Type B pancreatic cell (in vitro differentiated cells): ENCODE measurements around the gene C1QTNF9. TPM values are rescaled to one million over a fixed set of nuclear protein-coding genes. Genes with fewer than 3 reads are reported as not detected.

Experiments
- DNase-seq: peaks from one replicate; pipeline ENCODE4 v3.0.0; 2021; ENCODE audit warnings: mixed read lengths; ENCODE audit not compliant: unreplicated experiment; ENCODE audit errors: extremely low spot score
- H3K27ac Mint-ChIP-seq: 2 replicates; pipeline ENCODE4 v1.8.0; 2021; ENCODE audit warnings: mild to moderate bottlenecking, mixed read lengths
- H3K27me3 Mint-ChIP-seq: 2 replicates; pipeline ENCODE4 v1.8.0; 2021; ENCODE audit warnings: mixed read lengths
- H3K36me3 Mint-ChIP-seq: 2 replicates; pipeline ENCODE4 v1.8.0; 2021; ENCODE audit warnings: mixed read lengths
- H3K4me1 Mint-ChIP-seq: one replicate; pipeline ENCODE4 v1.8.0; 2021; ENCODE audit warnings: mixed read lengths; ENCODE audit not compliant: unreplicated experiment
- H3K4me3 Mint-ChIP-seq: 2 replicates; pipeline ENCODE4 v1.8.0; 2021; ENCODE audit warnings: mild to moderate bottlenecking, mixed read lengths
- H3K9me3 Mint-ChIP-seq: 2 replicates; pipeline ENCODE4 v1.8.0; 2021; ENCODE audit warnings: mixed read lengths
- total RNA-seq: library from RNA; stranded (reverse); gene quantifications from 2 replicates; pipeline ENCODE4 v1.2.1, GENCODE V29; 2021; ENCODE audit warnings: low replicate concordance
- TF ChIP-seq, protein P1 (sequence below): fragments of 200-600 bp; sonication (generic); conservative IDR thresholded peaks from 2 replicates; pipeline ENCODE4 v1.5.0; 2021; ENCODE audit warnings: antibody characterized with exemption, mild to moderate bottlenecking

The C1QTNF9 gene
- total RNA-seq, 1 donor from 2014 or later = not detected

DNA sequence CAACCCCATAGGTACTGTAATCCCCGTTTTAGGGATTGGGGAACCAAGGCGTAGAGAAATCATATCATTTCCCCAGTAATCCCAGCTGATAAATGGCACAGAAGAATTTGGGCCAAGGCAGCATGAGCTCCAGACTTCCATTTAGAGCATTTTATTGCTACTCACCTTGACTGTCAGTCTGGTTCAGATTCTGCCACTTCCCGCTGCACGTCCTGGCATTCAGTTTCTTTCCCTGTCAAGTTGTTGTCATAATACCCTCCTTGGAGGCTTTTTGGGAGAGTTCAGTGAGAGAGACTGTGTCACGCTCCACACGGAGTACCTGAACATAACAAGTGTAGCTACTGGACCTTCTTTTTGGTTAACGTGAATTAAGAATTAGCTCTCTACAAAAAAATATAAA, 7.5 kb upstream of the C1QTNF9 start:
- H3K27ac Mint-ChIP-seq = no peak overlapping the region

DNA sequence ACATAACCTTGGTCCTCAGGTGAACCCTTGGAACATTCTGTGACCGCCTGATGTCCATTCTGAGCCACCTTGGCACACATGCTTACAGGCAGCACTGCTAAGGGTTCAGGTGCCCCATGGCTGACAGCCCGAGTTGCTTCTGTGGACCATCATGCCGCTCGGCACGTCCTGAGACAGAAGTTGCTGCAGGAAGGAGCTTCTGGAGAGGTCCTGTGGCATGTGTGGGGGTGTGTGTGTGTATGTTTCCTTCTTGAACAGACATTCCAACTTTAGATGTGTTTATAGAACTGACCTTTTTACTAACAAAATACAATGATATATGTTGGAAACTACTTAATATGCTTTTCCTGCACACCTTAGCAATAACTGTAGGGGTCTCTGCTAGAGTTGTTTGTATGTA, 4.8 kb upstream of the C1QTNF9 start:
- TF ChIP-seq, protein P1, sequence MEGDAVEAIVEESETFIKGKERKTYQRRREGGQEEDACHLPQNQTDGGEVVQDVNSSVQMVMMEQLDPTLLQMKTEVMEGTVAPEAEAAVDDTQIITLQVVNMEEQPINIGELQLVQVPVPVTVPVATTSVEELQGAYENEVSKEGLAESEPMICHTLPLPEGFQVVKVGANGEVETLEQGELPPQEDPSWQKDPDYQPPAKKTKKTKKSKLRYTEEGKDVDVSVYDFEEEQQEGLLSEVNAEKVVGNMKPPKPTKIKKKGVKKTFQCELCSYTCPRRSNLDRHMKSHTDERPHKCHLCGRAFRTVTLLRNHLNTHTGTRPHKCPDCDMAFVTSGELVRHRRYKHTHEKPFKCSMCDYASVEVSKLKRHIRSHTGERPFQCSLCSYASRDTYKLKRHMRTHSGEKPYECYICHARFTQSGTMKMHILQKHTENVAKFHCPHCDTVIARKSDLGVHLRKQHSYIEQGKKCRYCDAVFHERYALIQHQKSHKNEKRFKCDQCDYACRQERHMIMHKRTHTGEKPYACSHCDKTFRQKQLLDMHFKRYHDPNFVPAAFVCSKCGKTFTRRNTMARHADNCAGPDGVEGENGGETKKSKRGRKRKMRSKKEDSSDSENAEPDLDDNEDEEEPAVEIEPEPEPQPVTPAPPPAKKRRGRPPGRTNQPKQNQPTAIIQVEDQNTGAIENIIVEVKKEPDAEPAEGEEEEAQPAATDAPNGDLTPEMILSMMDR = no peak
- Mint-ChIP-seq H3K27ac (no peak overlapping the region), H3K4me1 (peaks cover 9% of the 10 kb centered on the region), H3K27me3 (no peaks in the 10 kb centered on the region), H3K4me3 (no peak overlapping the region), H3K36me3 (peaks cover 18% of the 10 kb centered on the region), H3K9me3 (no peaks in the 10 kb centered on the region)
- DNase-seq = no peak

More for the DNA sequence above, 7.5 kb upstream of the C1QTNF9 start:
- DNase-seq = no peak
- Mint-ChIP-seq H3K4me1 (peaks cover 5% of the 10 kb centered on the region), H3K36me3 (peaks cover 22% of the 10 kb centered on the region), H3K27me3 (no peaks in the 10 kb centered on the region), H3K9me3 (no peaks in the 10 kb centered on the region), H3K4me3 (no peak overlapping the region)
- TF ChIP-seq, protein P1 = no peak

DNA sequence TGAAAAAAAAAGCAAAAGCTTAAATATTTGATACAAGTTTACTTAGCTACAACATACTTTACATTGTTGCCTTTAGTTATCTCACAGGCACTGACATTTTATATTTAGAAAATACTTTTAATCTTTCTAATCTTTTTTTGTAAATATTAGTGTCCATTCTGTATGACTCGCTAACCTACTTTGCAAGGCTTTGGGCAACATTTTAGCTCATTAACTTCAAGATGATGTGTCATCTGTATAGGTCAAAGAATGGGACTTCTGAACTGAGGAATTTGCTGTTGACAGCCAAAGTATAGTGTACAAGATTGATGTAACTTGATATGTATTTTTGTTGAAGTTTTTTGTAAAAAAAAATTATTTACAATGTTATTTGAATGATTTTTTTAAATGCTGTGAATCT, 2.7 kb upstream of the C1QTNF9 start:
- TF ChIP-seq, protein P1 = no peak
- Mint-ChIP-seq H3K27me3 (no peaks in the 10 kb centered on the region), H3K27ac (no peak overlapping the region), H3K36me3 (peaks cover 11% of the 10 kb centered on the region), H3K4me1 (peaks cover 9% of the 10 kb centered on the region), H3K4me3 (no peak overlapping the region), H3K9me3 (no peaks in the 10 kb centered on the region)
- DNase-seq = no peak

DNA sequence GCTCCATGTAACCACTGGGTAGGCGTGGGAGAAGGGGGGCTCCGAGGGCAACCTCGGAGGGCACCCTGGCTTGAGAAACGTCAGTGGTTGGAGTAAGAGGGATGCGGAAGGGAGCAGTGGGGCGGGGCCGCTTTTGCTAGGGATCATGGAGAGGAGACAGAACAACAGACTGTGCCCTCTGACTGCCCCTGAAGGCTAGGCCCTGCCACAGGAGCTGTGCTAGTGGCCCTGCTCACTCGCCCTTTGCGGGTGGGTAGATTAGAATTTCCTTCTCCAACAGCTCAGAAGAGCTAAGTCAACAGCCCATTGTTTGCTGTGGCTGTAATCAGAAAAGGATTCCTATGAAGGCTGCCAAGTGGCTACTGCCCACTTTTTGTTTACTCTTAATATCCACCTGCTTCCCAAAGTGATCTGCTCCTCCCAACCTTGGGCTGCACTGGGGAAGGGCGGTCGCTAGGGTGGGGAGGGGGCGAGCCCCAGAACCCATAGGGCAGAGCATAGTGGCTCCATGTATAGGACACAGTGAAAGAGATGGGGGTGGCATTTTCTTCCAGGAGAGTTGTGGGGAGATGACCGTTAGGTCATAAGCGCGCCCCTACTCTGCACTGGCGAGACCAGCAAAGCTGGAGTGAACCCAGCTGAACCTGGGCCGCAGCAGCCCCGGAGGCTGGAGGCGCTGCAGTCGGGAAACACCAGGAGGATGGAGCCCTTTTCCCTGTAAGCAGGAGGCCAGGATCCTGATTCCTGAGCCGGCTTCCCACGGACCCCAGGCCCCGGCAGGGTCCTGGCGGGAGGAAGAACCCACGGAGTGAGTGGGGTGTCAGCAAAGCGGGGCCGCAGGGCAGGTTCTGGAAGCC, 1.9 kb upstream of the C1QTNF9 start:
- no peaks in the 10 kb centered on the region for H3K9me3 Mint-ChIP-seq
- H3K4me1 Mint-ChIP-seq = peaks cover 9% of the 10 kb centered on the region
- TF ChIP-seq, protein P1 = no peak
- no peak for DNase-seq
- peaks cover 4% of the 10 kb centered on the region for H3K27me3 Mint-ChIP-seq
- no peak overlapping the region for H3K27ac Mint-ChIP-seq
- no peak overlapping the region for H3K4me3 Mint-ChIP-seq
- H3K36me3 Mint-ChIP-seq = peaks cover 11% of the 10 kb centered on the region

DNA sequence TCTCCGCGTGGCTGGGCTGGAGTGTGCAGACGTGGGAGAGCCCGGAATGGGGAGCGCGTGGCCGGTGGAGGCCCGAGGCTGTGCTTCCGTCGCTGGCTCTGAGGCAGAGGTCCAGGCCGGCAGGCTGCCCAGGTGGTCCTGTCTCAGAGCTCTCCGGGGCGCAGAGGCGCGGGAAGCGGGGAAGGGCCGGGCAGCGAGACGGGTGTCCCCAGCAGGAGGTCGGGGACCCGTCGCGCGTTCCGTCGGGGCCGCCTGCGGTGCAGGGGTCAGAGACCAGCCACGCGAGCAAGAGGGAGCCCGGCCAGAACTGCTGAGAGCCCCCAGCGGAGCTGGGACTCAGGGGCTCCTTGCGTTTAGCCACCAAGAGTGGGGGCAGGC, 1.3 kb upstream of the C1QTNF9 start:
- Mint-ChIP-seq H3K4me1 (peaks cover 9% of the 10 kb centered on the region), H3K27ac (no peak overlapping the region), H3K9me3 (no peaks in the 10 kb centered on the region), H3K36me3 (peaks cover 11% of the 10 kb centered on the region), H3K27me3 (peaks cover 4% of the 10 kb centered on the region), H3K4me3 (no peak overlapping the region)
- TF ChIP-seq, protein P1 = no peak
- DNase-seq = no peak
